Activated CD4-positive, alpha-beta memory T cell treated with anti-CD3 and anti-CD28 coated beads, Interleukin-2, amount 10 ng/mL, durations not matched to agents 7 days and 5 days (primary cell): ENCODE results near the gene TAS2R60. TPM values are rescaled to one million over a fixed set of nuclear protein-coding genes. Genes with fewer than 3 reads are reported as not detected.

Experiments
- CTCF ChIA-PET: fragments of 350-600 bp; sonication (Branson Sonifier 250); formaldehyde crosslinking; loops from one replicate; lab custom pipeline; 2021; ENCODE audit warnings: antibody characterized with exemption, inconsistent platforms; lab: Charles Lee
- POLR2A ChIA-PET: fragments of 350-600 bp; sonication (Branson Sonifier 250); formaldehyde crosslinking; loops from one replicate; lab custom pipeline; 2021; ENCODE audit warnings: antibody characterized with exemption; lab: Charles Lee
- DNase-seq: peaks from one replicate; pipeline ENCODE4 v3.0.0-alpha.2; 2020
- H3K27ac Mint-ChIP-seq: one replicate; pipeline ENCODE4 v1.8.0; 2021; ENCODE audit warnings: mild to moderate bottlenecking, mixed read lengths
- H3K27me3 Mint-ChIP-seq: one replicate; pipeline ENCODE4 v1.8.0; 2021; ENCODE audit warnings: mixed read lengths
- H3K36me3 Mint-ChIP-seq: one replicate; pipeline ENCODE4 v1.8.0; 2021; ENCODE audit warnings: low read depth, mixed read lengths
- H3K4me1 Mint-ChIP-seq: one replicate; pipeline ENCODE4 v1.8.0; 2021; ENCODE audit warnings: mixed read lengths
- H3K4me3 Mint-ChIP-seq: one replicate; pipeline ENCODE4 v1.8.0; 2021; ENCODE audit warnings: mild to moderate bottlenecking, mixed read lengths
- H3K9me3 Mint-ChIP-seq: one replicate; pipeline ENCODE4 v1.8.0; 2021; ENCODE audit warnings: mixed read lengths
- total RNA-seq, 2 experiments: library from RNA; stranded (reverse); gene quantifications; one replicate each; pipeline ENCODE4 v1.2.3, GENCODE V29; 2021

Gene TAS2R60
- total RNA-seq, 2 experiments from 2014 or later = not detected

- POLR2A ChIA-PET = no interaction called here
- H3K9me3 Mint-ChIP-seq = no peaks in the 10 kb centered on the region
- H3K36me3 Mint-ChIP-seq = no peaks in the 10 kb centered on the region
- CTCF ChIA-PET = interaction anchor here (1.1 kb wide), 1 partner anchor 17 kb away, joined by 6 read pairs; no protein-coding TSS in a partner anchor
- peaks cover 13% of the 10 kb centered on the region for H3K4me1 Mint-ChIP-seq
- no peak overlapping the region for H3K27ac Mint-ChIP-seq
- peaks cover 3% of the 10 kb centered on the region for H3K27me3 Mint-ChIP-seq
- H3K4me3 Mint-ChIP-seq = no peak overlapping the region
- DNase-seq = no peak
Observed at GRCh38 chr7:143433759-143434158, 9.5 kb upstream of the TAS2R60 start.

DNA sequence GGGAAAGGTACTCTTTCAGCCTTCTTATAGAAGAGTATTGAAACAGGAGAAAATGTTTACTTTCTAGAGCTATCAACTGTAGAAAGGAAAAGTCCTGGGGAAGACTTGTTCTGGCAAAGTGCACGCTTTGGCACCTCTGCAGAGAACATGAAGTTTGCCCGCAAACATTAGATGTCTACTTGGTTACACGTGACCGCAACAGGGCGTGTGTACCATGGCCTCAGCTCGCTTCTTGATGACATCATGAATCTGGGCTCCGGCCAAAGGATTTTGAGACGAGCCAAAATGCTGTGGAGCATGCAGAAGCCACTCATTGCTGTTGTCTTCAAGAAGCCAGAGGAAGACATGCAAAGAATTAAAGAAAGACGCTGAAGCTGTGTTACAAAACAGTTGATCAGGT, 8.6 kb upstream of the TAS2R60 start:
- Mint-ChIP-seq H3K4me1 (peaks cover 13% of the 10 kb centered on the region), H3K27ac (no peak overlapping the region), H3K36me3 (no peaks in the 10 kb centered on the region), H3K9me3 (no peaks in the 10 kb centered on the region), H3K4me3 (no peak overlapping the region), H3K27me3 (peaks cover 3% of the 10 kb centered on the region)
- DNase-seq = no peak
- ChIA-PET CTCF (no interaction called here), POLR2A (no interaction called here)

DNA sequence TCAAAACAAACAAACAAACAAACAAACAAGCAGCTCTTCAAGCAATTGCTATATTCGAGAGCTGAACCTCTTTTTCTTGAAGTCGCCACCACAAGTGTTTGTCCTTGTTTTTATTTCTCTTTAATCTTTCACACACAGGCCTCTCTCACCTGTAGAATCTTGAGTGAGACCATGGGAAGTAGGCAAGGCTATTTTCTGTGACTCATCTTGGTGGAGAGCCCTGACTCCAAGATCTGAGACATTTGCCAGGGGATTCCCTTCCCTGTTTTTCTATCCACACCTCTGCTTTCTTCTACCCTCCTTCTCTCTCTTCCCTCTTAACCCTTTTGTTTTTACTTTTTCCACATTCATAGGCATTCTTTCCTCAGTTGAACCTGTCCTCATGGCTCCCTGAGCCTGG, 8.0 kb upstream of the TAS2R60 start:
- ChIA-PET POLR2A (no interaction called here), CTCF (no interaction called here)
- Mint-ChIP-seq H3K4me1 (peaks cover 13% of the 10 kb centered on the region), H3K27ac (no peak overlapping the region), H3K9me3 (no peaks in the 10 kb centered on the region), H3K4me3 (no peak overlapping the region), H3K36me3 (no peaks in the 10 kb centered on the region), H3K27me3 (peaks cover 3% of the 10 kb centered on the region)
- DNase-seq = no peak

GRCh38 chr7:143436325-143436946, 6.8 kb upstream of the TAS2R60 start:
- H3K9me3 Mint-ChIP-seq = no peaks in the 10 kb centered on the region
- H3K4me1 Mint-ChIP-seq = peaks cover 13% of the 10 kb centered on the region
- H3K36me3 Mint-ChIP-seq = no peaks in the 10 kb centered on the region
- H3K27me3 Mint-ChIP-seq = peaks cover 3% of the 10 kb centered on the region
- ChIA-PET POLR2A (no interaction called here), CTCF (no interaction called here)
- no peak overlapping the region for H3K27ac Mint-ChIP-seq
- no peak overlapping the region for H3K4me3 Mint-ChIP-seq
- no peak for DNase-seq

GRCh38 chr7:143437578-143437977, 5.7 kb upstream of the TAS2R60 start:
- no peak for DNase-seq
- ChIA-PET POLR2A (no interaction called here), CTCF (no interaction called here)
- Mint-ChIP-seq H3K36me3 (no peaks in the 10 kb centered on the region), H3K27me3 (no peaks in the 10 kb centered on the region), H3K4me1 (peaks cover 13% of the 10 kb centered on the region), H3K4me3 (no peak overlapping the region), H3K27ac (peak overlapping the region; percentile 18), H3K9me3 (no peaks in the 10 kb centered on the region)

- Mint-ChIP-seq H3K9me3 (no peaks in the 10 kb centered on the region), H3K36me3 (no peaks in the 10 kb centered on the region), H3K27ac (no peak overlapping the region), H3K4me1 (peaks cover 13% of the 10 kb centered on the region), H3K4me3 (no peak overlapping the region), H3K27me3 (no peaks in the 10 kb centered on the region)
- ChIA-PET POLR2A (no interaction called here), CTCF (interaction anchor here (0.6 kb wide), 1 partner anchor 60 kb away, joined by 4 read pairs; no protein-coding TSS in a partner anchor)
- no peak for DNase-seq
Observed at GRCh38 chr7:143439866-143440265, 3.4 kb upstream of the TAS2R60 start.

DNA sequence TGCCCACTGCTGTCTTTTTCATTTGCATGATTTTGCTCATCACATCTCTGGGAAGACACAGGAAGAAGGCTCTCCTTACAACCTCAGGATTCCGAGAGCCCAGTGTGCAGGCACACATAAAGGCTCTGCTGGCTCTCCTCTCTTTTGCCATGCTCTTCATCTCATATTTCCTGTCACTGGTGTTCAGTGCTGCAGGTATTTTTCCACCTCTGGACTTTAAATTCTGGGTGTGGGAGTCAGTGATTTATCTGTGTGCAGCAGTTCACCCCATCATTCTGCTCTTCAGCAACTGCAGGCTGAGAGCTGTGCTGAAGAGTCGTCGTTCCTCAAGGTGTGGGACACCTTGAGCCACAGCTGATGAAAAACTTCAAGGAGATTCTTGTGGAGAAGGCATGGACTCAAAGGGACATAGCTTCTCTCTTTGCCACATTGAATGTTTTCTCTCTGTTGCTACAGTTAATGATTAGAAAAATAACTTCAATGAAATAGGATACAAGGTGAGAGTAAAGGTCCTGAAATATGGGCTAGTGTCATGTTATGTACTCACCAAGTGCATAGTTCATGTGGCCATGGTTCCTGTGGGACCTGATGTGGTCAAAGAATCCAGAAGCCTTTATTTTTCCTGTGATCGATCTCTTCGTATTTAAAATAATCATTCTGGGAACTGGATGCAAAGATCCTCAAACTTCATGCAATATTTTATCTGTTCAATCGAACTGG, 970 bp downstream of the TAS2R60 start:
- ChIA-PET POLR2A (no interaction called here), CTCF (interaction anchor here (0.7 kb wide), 1 partner anchor 23 kb away, joined by 3 read pairs; no protein-coding TSS in a partner anchor)
- Mint-ChIP-seq H3K9me3 (no peaks in the 10 kb centered on the region), H3K27me3 (no peaks in the 10 kb centered on the region), H3K36me3 (no peaks in the 10 kb centered on the region), H3K4me1 (no peaks in the 10 kb centered on the region), H3K27ac (no peak overlapping the region), H3K4me3 (no peak overlapping the region)
- DNase-seq = no peak

DNA sequence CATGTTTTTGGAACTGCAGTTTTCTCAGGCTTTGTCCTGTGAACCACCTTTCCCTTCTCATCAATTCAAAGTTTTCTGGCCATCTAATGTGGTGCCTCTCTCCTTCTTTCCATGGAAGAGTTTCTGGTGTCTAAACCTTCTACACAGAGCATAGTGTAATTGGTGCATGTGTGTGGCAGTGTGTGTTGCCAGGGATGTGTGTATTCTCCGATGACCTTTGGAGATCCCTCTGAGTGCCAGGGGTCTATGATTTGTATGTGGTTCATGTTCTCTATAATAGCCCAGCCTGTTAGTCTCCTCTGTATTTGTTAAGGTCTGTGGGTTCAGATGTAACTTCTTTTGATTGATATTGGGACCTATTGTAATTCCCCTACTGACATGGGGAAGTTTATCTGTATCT, 1.5 kb downstream of the TAS2R60 start:
- Mint-ChIP-seq H3K27me3 (no peaks in the 10 kb centered on the region), H3K27ac (no peak overlapping the region), H3K36me3 (no peaks in the 10 kb centered on the region), H3K4me1 (no peaks in the 10 kb centered on the region), H3K4me3 (no peak overlapping the region), H3K9me3 (no peaks in the 10 kb centered on the region)
- ChIA-PET POLR2A (no interaction called here), CTCF (no interaction called here)
- DNase-seq = no peak

DNA sequence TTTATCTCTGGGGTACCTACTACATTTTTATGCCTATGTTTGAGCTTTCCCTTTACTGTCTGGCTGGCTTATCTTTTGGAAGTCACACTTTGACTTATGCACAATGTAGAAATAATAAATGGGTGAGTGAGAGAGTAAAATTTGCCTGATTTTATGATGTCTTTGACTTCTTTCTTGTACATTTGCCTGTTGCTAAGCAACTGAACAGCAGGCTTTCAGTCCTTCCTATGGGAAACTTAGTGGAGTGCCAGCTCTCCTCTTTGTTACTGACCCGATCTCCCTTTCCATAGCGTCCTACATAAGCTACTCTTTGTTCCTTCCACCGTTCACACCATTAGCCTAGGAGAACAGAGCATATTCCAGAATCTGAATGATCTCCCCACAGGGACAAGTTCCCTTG, 4.2 kb downstream of the TAS2R60 start:
- H3K36me3 Mint-ChIP-seq = no peaks in the 10 kb centered on the region
- no peak for DNase-seq
- CTCF ChIA-PET = no interaction called here
- no peaks in the 10 kb centered on the region for H3K9me3 Mint-ChIP-seq
- no peak overlapping the region for H3K4me3 Mint-ChIP-seq
- no peaks in the 10 kb centered on the region for H3K4me1 Mint-ChIP-seq
- no peaks in the 10 kb centered on the region for H3K27me3 Mint-ChIP-seq
- no peak overlapping the region for H3K27ac Mint-ChIP-seq
- POLR2A ChIA-PET = no interaction called here

DNA sequence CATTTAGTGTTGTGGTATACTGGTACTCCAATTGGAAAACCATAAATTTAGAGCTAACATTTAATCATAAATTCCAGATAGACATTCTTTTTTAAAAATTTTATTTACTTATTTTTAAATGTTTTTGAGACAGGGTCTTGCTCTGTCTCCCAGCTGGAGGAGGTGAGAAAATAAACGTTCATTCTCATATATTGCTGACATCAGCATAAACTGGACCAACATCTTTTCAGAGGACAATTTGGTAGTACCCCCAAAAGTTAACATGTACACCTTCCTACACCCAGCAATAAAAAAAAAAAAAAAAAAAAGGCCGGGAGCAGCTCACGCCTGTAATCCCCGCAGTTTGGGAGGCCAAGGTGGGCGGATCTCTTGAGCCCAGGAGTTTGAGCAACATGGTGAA, 5.2 kb downstream of the TAS2R60 start:
- H3K9me3 Mint-ChIP-seq = no peaks in the 10 kb centered on the region
- H3K27ac Mint-ChIP-seq = no peak overlapping the region
- ChIA-PET POLR2A (no interaction called here), CTCF (no interaction called here)
- H3K4me3 Mint-ChIP-seq = no peak overlapping the region
- no peak for DNase-seq
- H3K4me1 Mint-ChIP-seq = no peaks in the 10 kb centered on the region
- no peaks in the 10 kb centered on the region for H3K27me3 Mint-ChIP-seq
- no peaks in the 10 kb centered on the region for H3K36me3 Mint-ChIP-seq

DNA sequence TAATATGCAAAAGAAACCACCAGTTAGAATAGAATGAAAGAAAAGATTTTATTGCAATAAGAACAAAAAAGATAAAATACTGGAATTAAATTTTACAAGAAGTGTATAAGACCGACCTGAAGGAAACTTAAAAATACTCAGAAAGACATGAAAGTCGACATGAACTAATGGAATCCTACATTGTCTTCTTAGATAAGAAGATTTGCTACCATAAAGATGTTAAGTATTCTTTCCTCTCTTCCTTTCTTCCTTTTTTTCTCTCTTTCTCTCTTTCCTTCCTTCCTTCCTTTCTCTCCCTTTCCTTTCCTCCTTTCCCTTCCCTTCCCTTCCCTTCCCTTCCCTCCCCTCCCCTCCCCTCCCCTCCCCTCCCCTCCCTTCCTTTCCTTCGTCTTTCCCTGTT, 6.5 kb downstream of the TAS2R60 start:
- DNase-seq = no peak
- Mint-ChIP-seq H3K4me1 (no peaks in the 10 kb centered on the region), H3K4me3 (no peak overlapping the region), H3K27ac (no peak overlapping the region), H3K27me3 (no peaks in the 10 kb centered on the region), H3K9me3 (no peaks in the 10 kb centered on the region), H3K36me3 (no peaks in the 10 kb centered on the region)
- CTCF ChIA-PET = no interaction called here
- POLR2A ChIA-PET = no interaction called here

- Mint-ChIP-seq H3K9me3 (no peaks in the 10 kb centered on the region), H3K4me1 (no peaks in the 10 kb centered on the region), H3K27me3 (no peaks in the 10 kb centered on the region), H3K36me3 (no peaks in the 10 kb centered on the region), H3K27ac (no peak overlapping the region), H3K4me3 (no peak overlapping the region)
- no peak for DNase-seq
- POLR2A ChIA-PET = no interaction called here
- CTCF ChIA-PET = no interaction called here
Observed at GRCh38 chr7:143451122-143451521, 7.9 kb downstream of the TAS2R60 start.

- ChIA-PET CTCF (no interaction called here), POLR2A (no interaction called here)
- Mint-ChIP-seq H3K9me3 (no peaks in the 10 kb centered on the region), H3K36me3 (no peaks in the 10 kb centered on the region), H3K27me3 (no peaks in the 10 kb centered on the region), H3K4me3 (no peak overlapping the region), H3K27ac (no peak overlapping the region), H3K4me1 (no peaks in the 10 kb centered on the region)
- no peak for DNase-seq
Observed at GRCh38 chr7:143451746-143452145, 8.5 kb downstream of the TAS2R60 start.

DNA sequence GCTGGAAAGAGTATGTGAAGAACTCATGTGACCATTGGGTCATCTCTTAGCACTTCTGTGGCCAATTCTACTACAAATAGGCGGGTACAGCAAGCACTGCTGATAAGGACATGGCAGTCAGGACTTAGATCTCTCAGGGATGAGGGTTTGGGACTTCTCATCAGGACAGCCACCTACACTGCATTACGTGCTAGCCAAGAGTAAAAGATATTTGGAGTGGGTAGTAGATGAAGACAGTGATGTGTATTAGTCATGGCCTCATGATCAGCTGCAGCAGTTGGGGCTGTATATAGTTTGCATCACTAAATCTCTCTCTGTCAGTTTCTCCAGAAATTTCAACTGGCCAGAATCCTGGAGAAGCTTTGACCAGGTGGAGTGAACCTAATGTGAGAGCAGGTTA, 9.2 kb downstream of the TAS2R60 start:
- POLR2A ChIA-PET = no interaction called here
- CTCF ChIA-PET = no interaction called here

More for the DNA sequence above, 9.2 kb downstream of the TAS2R60 start:
- Mint-ChIP-seq H3K9me3 (no peaks in the 10 kb centered on the region), H3K27ac (no peak overlapping the region), H3K36me3 (no peaks in the 10 kb centered on the region), H3K4me1 (no peaks in the 10 kb centered on the region), H3K27me3 (no peaks in the 10 kb centered on the region), H3K4me3 (no peak overlapping the region)
- no peak for DNase-seq
